ENCODE data around the gene PRM3.

- TF ChIP-seq CTCF (IDR thresholded peaks at IDR 0.05; ENCODE audit: low read depth, low read length): no peak
- TF ChIP-seq POLR2A (IDR thresholded peaks at IDR 0.05; ENCODE audit: extremely low read depth, insufficient read length): no peak
- no peak for TF ChIP-seq MYC (IDR thresholded peaks at IDR 0.05; ENCODE audit: low read depth, low read length)
- TF ChIP-seq, protein P1, sequence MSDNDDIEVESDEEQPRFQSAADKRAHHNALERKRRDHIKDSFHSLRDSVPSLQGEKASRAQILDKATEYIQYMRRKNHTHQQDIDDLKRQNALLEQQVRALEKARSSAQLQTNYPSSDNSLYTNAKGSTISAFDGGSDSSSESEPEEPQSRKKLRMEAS (IDR thresholded peaks at IDR 0.05; ENCODE audit: low read depth, low read length): no peak; the same call in 1 of the 2 replicates
Measured at GRCh38 chr16:11306997-11307638, 33.7 kb upstream of the PRM3 start.
